ENCODE data around the gene TBC1D2. TPM values are rescaled to one million over a fixed set of nuclear protein-coding genes. Genes with fewer than 3 reads are reported as not detected.

The TBC1D2 gene
- total and polyA plus RNA-seq, 2 of the 13 experiments (the other 11 are each of a cell fraction or from before 2014, with no cell fraction given): 2.0 to 2.8 TPM

DNA sequence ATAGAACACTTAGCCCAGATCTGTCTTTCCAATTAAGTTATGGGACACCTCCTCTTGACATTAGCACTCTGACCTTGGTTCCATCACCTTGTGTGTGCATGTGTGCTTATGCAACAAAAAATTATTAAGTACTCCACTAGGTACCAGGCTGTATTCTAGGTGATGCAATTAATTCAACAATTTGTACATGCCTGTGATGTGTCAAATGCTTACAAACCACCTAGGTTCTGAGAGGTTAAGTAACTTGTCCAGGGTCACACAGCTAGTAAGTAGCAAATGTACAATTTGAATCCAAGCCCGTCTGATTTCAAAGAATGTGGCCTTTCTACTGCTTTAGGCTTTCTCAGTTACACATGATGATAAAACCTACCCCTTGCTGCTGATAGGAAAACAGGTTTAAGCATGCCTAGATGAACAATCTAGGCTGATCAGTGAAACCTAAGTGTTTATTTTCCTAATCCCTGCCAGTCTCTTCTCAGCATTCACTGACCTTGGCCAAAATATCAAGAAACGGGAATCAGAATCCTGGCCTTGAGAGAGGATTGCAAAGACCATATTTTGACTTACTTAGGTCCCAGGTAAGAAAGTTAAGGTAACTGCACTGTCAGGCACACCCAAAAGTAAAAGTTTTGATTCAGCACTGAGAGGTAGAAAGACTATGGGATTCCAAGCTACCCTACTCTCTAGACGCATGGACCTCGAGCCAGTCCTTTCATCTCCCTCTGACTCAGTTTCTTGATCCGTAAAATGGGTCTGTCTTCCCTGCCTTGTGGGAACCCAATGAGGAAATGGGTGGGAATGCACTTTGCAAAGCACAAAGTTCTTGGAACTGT, 1.0 kb downstream of the TBC1D2 start:
- Histone ChIP-seq H3K9ac (ENCODE audit: insufficient read depth, low read depth, low read length) (peak overlapping the region; percentile 84; the same call in 1 of the 2 replicates), H3K27me3 (ENCODE audit: control insufficient read depth in 1 of 2, insufficient read depth in 2 of 2, low read length in 2 of 2) (no peaks in the 10 kb centered on the region; a peak in 1 of 5 replicates), H3K4me2 (ENCODE audit: low read depth, low read length) (peak overlapping the region; percentile 91), H3K4me3 (replicated peaks in 1 of 3; ENCODE audit: insufficient read depth in 1 of 3, low read depth in 2 of 3, low read length in 3 of 3) (peak overlapping the region; percentile 88 to 92 (median 89)), H3K79me2 (ENCODE audit: insufficient read depth, low read length) (no peaks in the 10 kb centered on the region), H3K36me3 (replicated peaks in 1 of 2; ENCODE audit: control insufficient read depth in 1 of 2, insufficient read depth in 2 of 2, low read length in 2 of 2) (no peaks in the 10 kb centered on the region), H3K4me1 (ENCODE audit: insufficient read depth, low read length) (peaks cover 18% of the 10 kb centered on the region), H3K27ac (ENCODE audit: extremely low read length, insufficient read depth, low read length) (no peak overlapping the region), H3K9me3 (ENCODE audit: low read length) (no peaks in the 10 kb centered on the region), H4K20me1 (ENCODE audit: insufficient read depth, low read length) (no peaks in the 10 kb centered on the region), H2AFZ (ENCODE audit: low read length) (no peak overlapping the region)
- in situ Hi-C loops (cut with HindIII; ENCODE audit: extremely low pct_ligation_motif_present, low pct_unique_long_range_greater_than_20kb) (no loop called here), intact Hi-C loops (cut with micrococcal nuclease; ENCODE audit: unreplicated experiment) (no loop called here)
- ChIA-PET CTCF (ENCODE audit: low intra/inter-chr PET ratio, low total read pairs) (no interaction called here), POLR2A (interaction anchor here (5.0 kb wide), 1 partner anchor 25 kb away, joined by 71 read pairs; no protein-coding TSS in a partner anchor)
- no peak for ATAC-seq
- no TSS peak for BruUV-seq (replicated peaks)
- WGBS (ENCODE audit: low lambda C conversion rate): 52% methylated on average over 2 of the region's 5 CpGs
- peak; percentile 15 for FAIRE-seq
- DNase-seq (ENCODE audit: low spot score): no peak
- TF ChIP-seq ARNT (IDR thresholded peaks at IDR 0.05): no peak
- TF ChIP-seq, protein P1, sequence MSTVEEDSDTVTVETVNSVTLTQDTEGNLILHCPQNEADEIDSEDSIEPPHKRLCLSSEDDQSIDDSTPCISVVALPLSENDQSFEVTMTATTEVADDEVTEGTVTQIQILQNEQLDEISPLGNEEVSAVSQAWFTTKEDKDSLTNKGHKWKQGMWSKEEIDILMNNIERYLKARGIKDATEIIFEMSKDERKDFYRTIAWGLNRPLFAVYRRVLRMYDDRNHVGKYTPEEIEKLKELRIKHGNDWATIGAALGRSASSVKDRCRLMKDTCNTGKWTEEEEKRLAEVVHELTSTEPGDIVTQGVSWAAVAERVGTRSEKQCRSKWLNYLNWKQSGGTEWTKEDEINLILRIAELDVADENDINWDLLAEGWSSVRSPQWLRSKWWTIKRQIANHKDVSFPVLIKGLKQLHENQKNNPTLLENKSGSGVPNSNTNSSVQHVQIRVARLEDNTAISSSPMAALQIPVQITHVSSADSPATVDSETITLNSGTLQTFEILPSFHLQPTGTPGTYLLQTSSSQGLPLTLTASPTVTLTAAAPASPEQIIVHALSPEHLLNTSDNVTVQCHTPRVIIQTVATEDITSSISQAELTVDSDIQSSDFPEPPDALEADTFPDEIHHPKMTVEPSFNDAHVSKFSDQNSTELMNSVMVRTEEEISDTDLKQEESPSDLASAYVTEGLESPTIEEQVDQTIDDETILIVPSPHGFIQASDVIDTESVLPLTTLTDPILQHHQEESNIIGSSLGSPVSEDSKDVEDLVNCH (CRISPR knock-in tag; IDR thresholded peaks at IDR 0.05): no peak
- peak; percentile 92 for TF ChIP-seq ZMYM3 (CRISPR knock-in tag; IDR thresholded peaks at IDR 0.05)
- no peak for TF ChIP-seq NFE2L1 (CRISPR knock-in tag; IDR thresholded peaks at IDR 0.05; ENCODE audit: borderline replicate concordance)
- TF ChIP-seq, protein P2, sequence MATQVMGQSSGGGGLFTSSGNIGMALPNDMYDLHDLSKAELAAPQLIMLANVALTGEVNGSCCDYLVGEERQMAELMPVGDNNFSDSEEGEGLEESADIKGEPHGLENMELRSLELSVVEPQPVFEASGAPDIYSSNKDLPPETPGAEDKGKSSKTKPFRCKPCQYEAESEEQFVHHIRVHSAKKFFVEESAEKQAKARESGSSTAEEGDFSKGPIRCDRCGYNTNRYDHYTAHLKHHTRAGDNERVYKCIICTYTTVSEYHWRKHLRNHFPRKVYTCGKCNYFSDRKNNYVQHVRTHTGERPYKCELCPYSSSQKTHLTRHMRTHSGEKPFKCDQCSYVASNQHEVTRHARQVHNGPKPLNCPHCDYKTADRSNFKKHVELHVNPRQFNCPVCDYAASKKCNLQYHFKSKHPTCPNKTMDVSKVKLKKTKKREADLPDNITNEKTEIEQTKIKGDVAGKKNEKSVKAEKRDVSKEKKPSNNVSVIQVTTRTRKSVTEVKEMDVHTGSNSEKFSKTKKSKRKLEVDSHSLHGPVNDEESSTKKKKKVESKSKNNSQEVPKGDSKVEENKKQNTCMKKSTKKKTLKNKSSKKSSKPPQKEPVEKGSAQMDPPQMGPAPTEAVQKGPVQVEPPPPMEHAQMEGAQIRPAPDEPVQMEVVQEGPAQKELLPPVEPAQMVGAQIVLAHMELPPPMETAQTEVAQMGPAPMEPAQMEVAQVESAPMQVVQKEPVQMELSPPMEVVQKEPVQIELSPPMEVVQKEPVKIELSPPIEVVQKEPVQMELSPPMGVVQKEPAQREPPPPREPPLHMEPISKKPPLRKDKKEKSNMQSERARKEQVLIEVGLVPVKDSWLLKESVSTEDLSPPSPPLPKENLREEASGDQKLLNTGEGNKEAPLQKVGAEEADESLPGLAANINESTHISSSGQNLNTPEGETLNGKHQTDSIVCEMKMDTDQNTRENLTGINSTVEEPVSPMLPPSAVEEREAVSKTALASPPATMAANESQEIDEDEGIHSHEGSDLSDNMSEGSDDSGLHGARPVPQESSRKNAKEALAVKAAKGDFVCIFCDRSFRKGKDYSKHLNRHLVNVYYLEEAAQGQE (IDR thresholded peaks at IDR 0.05; ENCODE audit: borderline replicate concordance in 1 of 2, low read depth in 1 of 2, low read length in 2 of 2): no peak
- no peak for TF ChIP-seq ZNF234 (CRISPR knock-in tag; conservative IDR thresholded peaks at IDR 0.05)
- no peak for TF ChIP-seq HOXA5 (CRISPR knock-in tag; IDR thresholded peaks at IDR 0.05)
- TF ChIP-seq, protein P3, sequence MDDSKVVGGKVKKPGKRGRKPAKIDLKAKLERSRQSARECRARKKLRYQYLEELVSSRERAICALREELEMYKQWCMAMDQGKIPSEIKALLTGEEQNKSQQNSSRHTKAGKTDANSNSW (CRISPR knock-in tag; IDR thresholded peaks at IDR 0.05; ENCODE audit: borderline replicate concordance): no peak
- no peak for TF ChIP-seq IRF2 (CRISPR knock-in tag; IDR thresholded peaks at IDR 0.05)
- TF ChIP-seq, protein P4, sequence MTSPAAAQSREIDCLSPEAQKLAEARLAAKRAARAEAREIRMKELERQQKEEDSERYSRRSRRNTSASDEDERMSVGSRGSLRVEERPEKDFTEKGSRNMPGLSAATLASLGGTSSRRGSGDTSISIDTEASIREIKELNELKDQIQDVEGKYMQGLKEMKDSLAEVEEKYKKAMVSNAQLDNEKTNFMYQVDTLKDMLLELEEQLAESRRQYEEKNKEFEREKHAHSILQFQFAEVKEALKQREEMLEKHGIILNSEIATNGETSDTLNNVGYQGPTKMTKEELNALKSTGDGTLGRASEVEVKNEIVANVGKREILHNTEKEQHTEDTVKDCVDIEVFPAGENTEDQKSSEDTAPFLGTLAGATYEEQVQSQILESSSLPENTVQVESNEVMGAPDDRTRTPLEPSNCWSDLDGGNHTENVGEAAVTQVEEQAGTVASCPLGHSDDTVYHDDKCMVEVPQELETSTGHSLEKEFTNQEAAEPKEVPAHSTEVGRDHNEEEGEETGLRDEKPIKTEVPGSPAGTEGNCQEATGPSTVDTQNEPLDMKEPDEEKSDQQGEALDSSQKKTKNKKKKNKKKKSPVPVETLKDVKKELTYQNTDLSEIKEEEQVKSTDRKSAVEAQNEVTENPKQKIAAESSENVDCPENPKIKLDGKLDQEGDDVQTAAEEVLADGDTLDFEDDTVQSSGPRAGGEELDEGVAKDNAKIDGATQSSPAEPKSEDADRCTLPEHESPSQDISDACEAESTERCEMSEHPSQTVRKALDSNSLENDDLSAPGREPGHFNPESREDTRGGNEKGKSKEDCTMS (CRISPR knock-in tag; conservative IDR thresholded peaks at IDR 0.05): no peak
- TF ChIP-seq REPIN1 (CRISPR knock-in tag; IDR thresholded peaks at IDR 0.05; ENCODE audit: borderline replicate concordance, low read depth): no peak
- TF ChIP-seq, protein P5, sequence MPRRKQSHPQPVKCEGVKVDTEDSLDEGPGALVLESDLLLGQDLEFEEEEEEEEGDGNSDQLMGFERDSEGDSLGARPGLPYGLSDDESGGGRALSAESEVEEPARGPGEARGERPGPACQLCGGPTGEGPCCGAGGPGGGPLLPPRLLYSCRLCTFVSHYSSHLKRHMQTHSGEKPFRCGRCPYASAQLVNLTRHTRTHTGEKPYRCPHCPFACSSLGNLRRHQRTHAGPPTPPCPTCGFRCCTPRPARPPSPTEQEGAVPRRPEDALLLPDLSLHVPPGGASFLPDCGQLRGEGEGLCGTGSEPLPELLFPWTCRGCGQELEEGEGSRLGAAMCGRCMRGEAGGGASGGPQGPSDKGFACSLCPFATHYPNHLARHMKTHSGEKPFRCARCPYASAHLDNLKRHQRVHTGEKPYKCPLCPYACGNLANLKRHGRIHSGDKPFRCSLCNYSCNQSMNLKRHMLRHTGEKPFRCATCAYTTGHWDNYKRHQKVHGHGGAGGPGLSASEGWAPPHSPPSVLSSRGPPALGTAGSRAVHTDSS (CRISPR knock-in tag; conservative IDR thresholded peaks at IDR 0.05): no peak
- TF ChIP-seq ZNF629 (CRISPR knock-in tag; conservative IDR thresholded peaks at IDR 0.05): peak; percentile 98

Measured in HepG2 (cell line).